ENCODE results near the gene LTA. TPM values are rescaled to one million over a fixed set of nuclear protein-coding genes. Genes with fewer than 3 reads are reported as not detected.

LTA gene
- total RNA-seq, 1 donor from 2014 or later = not detected

DNA sequence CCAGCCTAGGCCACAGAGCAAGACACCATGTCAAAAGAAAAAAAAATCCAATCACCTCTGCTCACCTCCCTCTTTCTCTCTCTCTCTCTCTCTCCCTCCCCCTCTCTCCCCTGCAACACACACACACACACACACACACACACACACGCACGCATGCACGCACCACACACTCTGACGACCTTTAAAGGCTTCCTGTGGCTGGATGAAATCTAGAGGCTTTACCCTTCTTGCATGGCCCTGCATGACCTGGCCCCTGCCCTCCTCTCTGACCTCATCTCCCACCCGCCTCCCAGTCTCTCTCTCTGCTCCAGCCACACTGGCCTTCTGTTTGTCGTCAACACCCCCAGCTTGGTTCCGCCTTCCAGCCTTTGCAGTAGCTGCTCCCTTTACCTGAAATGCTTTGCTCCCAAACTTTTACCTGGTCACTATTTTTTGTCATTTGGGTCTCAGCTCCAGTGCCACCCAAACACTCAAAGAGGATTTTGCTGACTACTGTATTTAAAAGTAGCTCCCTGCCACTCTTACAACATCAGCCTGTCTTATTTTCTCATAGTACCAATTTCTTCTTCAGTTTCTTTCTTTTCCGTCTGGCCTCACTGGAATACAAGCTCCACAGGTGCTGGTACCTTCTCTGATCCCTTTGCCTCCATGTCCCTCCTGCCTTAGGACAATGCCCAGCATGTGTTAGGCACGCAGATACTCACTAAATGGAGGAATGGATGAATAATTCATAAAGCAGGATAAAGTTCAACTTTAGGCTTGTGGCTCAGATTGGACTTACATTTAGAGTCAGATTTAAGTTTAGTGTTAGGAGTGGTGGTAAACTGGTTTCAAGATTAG is 4.3 kb upstream of the LTA start:
- H3K4me1 ChIP-seq (ENCODE audit: control insufficient read depth in 3 of 3, insufficient read depth in 3 of 3, low read length in 3 of 3) = no peaks in the 10 kb centered on the region
- H3K9ac ChIP-seq (ENCODE audit: low read depth in 1 of 3, low read length in 3 of 3) = no peak overlapping the region
- no peaks in the 10 kb centered on the region for H3K36me3 ChIP-seq (ENCODE audit: control insufficient read depth in 3 of 3, insufficient read depth in 3 of 3, low read length in 3 of 3)
- no peak overlapping the region for H3K4me3 ChIP-seq (ENCODE audit: low read length in 3 of 3)
- H3K27ac ChIP-seq (ENCODE audit: low read depth, low read length) = no peak overlapping the region
- H3K9me3 ChIP-seq (ENCODE audit: control insufficient read depth in 3 of 3, low read length in 3 of 3) = no peaks in the 10 kb centered on the region
- peaks cover 0 to 15% (median 5%) of the 10 kb centered on the region in 3 donors for H3K27me3 ChIP-seq (ENCODE audit: control insufficient read depth in 3 of 3, insufficient read depth in 3 of 3, low read length in 3 of 3)

DNA sequence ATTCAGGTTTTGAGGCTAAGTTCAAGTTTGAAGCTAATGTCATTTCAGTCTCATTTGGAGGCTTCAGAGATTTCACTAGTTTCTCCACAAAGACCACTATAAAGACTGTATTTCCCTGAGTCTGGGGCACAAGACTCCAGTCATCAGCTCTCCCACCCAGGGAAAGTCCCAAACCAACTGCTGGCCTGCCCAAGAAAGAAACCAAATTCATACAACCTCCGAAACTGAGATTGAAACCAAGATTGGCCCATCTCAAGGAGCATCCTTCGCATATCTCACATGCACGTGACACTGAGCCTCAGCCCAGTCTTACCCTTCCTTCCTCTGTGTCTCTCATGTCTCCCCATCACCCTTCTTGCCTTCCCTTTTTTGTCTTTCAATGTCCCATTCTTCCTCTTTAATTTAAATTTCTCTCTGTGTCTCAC is 3.5 kb upstream of the LTA start:
- Histone ChIP-seq H3K9ac (ENCODE audit: low read depth in 1 of 3, low read length in 3 of 3) (no peak overlapping the region), H3K4me3 (ENCODE audit: low read length in 3 of 3) (no peak overlapping the region), H3K36me3 (ENCODE audit: control insufficient read depth in 3 of 3, insufficient read depth in 3 of 3, low read length in 3 of 3) (no peaks in the 10 kb centered on the region), H3K9me3 (ENCODE audit: control insufficient read depth in 3 of 3, low read length in 3 of 3) (no peaks in the 10 kb centered on the region), H3K4me1 (ENCODE audit: control insufficient read depth in 3 of 3, insufficient read depth in 3 of 3, low read length in 3 of 3) (no peaks in the 10 kb centered on the region), H3K27ac (ENCODE audit: low read depth, low read length) (no peak overlapping the region), H3K27me3 (ENCODE audit: control insufficient read depth in 3 of 3, insufficient read depth in 3 of 3, low read length in 3 of 3) (peaks cover 0 to 15% (median 5%) of the 10 kb centered on the region in 3 donors)

DNA sequence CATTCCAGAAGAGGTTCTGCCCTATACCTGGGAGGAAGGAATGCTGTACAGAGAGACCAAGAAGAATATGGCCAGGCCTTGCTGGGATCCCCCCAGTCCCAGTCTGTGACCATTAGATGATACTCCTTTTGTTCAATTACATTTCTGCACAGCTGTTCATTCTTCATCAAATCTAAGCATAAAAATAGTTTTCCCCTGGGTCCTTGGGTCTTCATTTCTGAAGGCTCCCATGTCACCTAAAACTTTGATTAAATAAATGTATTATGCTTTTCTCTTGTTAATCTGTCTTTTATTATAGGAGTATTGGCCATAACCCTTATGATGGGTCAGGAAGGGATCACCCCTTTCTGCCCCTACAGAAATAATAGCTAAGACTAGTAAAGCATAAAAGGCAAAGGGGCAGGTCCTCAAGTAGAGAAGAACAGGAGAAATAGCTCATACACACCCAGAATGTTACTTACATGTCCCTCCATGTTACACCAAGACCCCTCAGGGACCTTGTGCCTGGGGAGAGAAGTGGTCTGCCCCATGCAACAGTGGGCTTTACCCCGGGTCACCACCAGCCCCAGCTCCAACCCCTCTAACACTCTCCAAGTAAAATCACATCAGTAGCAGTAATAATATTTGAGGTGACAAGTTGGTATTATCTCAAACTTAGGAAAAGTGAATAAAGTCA is 2.1 kb upstream of the LTA start:
- H3K9me3 ChIP-seq (ENCODE audit: control insufficient read depth in 3 of 3, low read length in 3 of 3) = no peaks in the 10 kb centered on the region
- no peak overlapping the region for H3K9ac ChIP-seq (ENCODE audit: low read depth in 1 of 3, low read length in 3 of 3)
- peaks cover 0 to 2% (median 0%) of the 10 kb centered on the region in 3 donors for H3K4me1 ChIP-seq (ENCODE audit: control insufficient read depth in 3 of 3, insufficient read depth in 3 of 3, low read length in 3 of 3)
- H3K27ac ChIP-seq (ENCODE audit: low read depth, low read length) = no peak overlapping the region
- H3K27me3 ChIP-seq (ENCODE audit: control insufficient read depth in 3 of 3, insufficient read depth in 3 of 3, low read length in 3 of 3) = peaks cover 0 to 15% (median 5%) of the 10 kb centered on the region in 3 donors
- H3K4me3 ChIP-seq (ENCODE audit: low read length in 3 of 3) = no peak overlapping the region
- H3K36me3 ChIP-seq (ENCODE audit: control insufficient read depth in 3 of 3, insufficient read depth in 3 of 3, low read length in 3 of 3) = no peaks in the 10 kb centered on the region

DNA sequence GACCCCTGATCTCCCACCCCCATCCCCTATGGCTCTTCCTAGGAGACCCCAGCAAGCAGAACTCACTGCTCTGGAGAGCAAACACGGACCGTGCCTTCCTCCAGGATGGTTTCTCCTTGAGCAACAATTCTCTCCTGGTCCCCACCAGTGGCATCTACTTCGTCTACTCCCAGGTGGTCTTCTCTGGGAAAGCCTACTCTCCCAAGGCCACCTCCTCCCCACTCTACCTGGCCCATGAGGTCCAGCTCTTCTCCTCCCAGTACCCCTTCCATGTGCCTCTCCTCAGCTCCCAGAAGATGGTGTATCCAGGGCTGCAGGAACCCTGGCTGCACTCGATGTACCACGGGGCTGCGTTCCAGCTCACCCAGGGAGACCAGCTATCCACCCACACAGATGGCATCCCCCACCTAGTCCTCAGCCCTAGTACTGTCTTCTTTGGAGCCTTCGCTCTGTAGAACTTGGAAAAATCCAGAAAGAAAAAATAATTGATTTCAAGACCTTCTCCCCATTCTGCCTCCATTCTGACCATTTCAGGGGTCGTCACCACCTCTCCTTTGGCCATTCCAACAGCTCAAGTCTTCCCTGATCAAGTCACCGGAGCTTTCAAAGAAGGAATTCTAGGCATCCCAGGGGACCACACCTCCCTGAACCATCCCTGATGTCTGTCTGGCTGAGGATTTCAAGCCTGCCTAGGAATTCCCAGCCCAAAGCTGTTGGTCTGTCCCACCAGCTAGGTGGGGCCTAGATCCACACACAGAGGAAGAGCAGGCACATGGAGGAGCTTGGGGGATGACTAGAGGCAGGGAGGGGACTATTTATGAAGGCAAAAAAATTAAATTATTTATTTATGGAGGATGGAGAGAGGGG is 1.4 kb downstream of the LTA start:
- Histone ChIP-seq H3K4me1 (ENCODE audit: control insufficient read depth in 3 of 3, insufficient read depth in 3 of 3, low read length in 3 of 3) (peaks cover 0 to 6% (median 5%) of the 10 kb centered on the region in 3 donors), H3K9ac (ENCODE audit: low read depth in 1 of 3, low read length in 3 of 3) (no peak overlapping the region), H3K36me3 (ENCODE audit: control insufficient read depth in 3 of 3, insufficient read depth in 3 of 3, low read length in 3 of 3) (no peaks in the 10 kb centered on the region), H3K9me3 (ENCODE audit: control insufficient read depth in 3 of 3, low read length in 3 of 3) (no peaks in the 10 kb centered on the region), H3K27ac (ENCODE audit: low read depth, low read length) (no peak overlapping the region), H3K27me3 (ENCODE audit: control insufficient read depth in 3 of 3, insufficient read depth in 3 of 3, low read length in 3 of 3) (peaks cover 0 to 4% (median 3%) of the 10 kb centered on the region in 3 donors), H3K4me3 (ENCODE audit: low read length in 3 of 3) (no peak overlapping the region)

DNA sequence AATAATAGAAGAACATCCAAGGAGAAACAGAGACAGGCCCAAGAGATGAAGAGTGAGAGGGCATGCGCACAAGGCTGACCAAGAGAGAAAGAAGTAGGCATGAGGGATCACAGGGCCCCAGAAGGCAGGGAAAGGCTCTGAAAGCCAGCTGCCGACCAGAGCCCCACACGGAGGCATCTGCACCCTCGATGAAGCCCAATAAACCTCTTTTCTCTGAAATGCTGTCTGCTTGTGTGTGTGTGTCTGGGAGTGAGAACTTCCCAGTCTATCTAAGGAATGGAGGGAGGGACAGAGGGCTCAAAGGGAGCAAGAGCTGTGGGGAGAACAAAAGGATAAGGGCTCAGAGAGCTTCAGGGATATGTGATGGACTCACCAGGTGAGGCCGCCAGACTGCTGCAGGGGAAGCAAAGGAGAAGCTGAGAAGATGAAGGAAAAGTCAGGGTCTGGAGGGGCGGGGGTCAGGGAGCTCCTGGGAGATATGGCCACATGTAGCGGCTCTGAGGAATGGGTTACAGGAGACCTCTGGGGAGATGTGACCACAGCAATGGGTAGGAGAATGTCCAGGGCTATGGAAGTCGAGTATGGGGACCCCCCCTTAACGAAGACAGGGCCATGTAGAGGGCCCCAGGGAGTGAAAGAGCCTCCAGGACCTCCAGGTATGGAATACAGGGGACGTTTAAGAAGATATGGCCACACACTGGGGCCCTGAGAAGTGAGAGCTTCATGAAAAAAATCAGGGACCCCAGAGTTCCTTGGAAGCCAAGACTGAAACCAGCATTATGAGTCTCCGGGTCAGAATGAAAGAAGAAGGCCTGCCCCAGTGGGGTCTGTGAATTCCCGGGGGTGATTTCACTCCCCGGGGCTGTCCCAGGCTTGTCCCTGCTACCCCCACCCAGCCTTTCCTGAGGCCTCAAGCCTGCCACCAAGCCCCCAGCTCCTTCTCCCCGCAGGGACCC is 2.3 kb downstream of the LTA start:
- peaks cover 0 to 6% (median 5%) of the 10 kb centered on the region in 3 donors for H3K4me1 ChIP-seq (ENCODE audit: control insufficient read depth in 3 of 3, insufficient read depth in 3 of 3, low read length in 3 of 3)
- H3K4me3 ChIP-seq (ENCODE audit: low read length in 3 of 3) = no peak overlapping the region
- no peak overlapping the region for H3K27ac ChIP-seq (ENCODE audit: low read depth, low read length)
- H3K36me3 ChIP-seq (ENCODE audit: control insufficient read depth in 3 of 3, insufficient read depth in 3 of 3, low read length in 3 of 3) = no peaks in the 10 kb centered on the region
- no peaks in the 10 kb centered on the region for H3K9me3 ChIP-seq (ENCODE audit: control insufficient read depth in 3 of 3, low read length in 3 of 3)
- peaks cover 0 to 3% (median 0%) of the 10 kb centered on the region in 3 donors for H3K27me3 ChIP-seq (ENCODE audit: control insufficient read depth in 3 of 3, insufficient read depth in 3 of 3, low read length in 3 of 3)
- no peak overlapping the region for H3K9ac ChIP-seq (ENCODE audit: low read depth in 1 of 3, low read length in 3 of 3)

DNA sequence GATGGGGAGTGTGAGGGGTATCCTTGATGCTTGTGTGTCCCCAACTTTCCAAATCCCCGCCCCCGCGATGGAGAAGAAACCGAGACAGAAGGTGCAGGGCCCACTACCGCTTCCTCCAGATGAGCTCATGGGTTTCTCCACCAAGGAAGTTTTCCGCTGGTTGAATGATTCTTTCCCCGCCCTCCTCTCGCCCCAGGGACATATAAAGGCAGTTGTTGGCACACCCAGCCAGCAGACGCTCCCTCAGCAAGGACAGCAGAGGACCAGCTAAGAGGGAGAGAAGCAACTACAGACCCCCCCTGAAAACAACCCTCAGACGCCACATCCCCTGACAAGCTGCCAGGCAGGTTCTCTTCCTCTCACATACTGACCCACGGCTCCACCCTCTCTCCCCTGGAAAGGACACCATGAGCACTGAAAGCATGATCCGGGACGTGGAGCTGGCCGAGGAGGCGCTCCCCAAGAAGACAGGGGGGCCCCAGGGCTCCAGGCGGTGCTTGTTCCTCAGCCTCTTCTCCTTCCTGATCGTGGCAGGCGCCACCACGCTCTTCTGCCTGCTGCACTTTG is 3.3 kb downstream of the LTA start, which contains the start of gene TNF:
Gene TNF, plus strand, starts transcription at position 231 of the 567 bp plus-strand sequence. Its CDS starts 177 bp downstream, at position 408.
- no peak within 1 kb of the TSS for H3K27ac ChIP-seq (ENCODE audit: low read depth, low read length)
- no peaks in the 10 kb centered on the region for H3K9me3 ChIP-seq (ENCODE audit: control insufficient read depth in 3 of 3, low read length in 3 of 3)
- no peaks in the 10 kb centered on the region for H3K36me3 ChIP-seq (ENCODE audit: control insufficient read depth in 3 of 3, insufficient read depth in 3 of 3, low read length in 3 of 3)
- peaks cover 1 to 6% (median 6%) of the 10 kb centered on the region in 3 donors for H3K4me1 ChIP-seq (ENCODE audit: control insufficient read depth in 3 of 3, insufficient read depth in 3 of 3, low read length in 3 of 3)
- peak within 1 kb of the TSS; percentile 2 to 64 (median 33) for H3K4me3 ChIP-seq (ENCODE audit: low read length in 3 of 3)
- peak within 1 kb of the TSS; percentile 42 to 62 (median 57) for H3K9ac ChIP-seq (ENCODE audit: low read depth in 1 of 3, low read length in 3 of 3)
- H3K27me3 ChIP-seq (ENCODE audit: control insufficient read depth in 3 of 3, insufficient read depth in 3 of 3, low read length in 3 of 3) = no peaks in the 10 kb centered on the region

DNA sequence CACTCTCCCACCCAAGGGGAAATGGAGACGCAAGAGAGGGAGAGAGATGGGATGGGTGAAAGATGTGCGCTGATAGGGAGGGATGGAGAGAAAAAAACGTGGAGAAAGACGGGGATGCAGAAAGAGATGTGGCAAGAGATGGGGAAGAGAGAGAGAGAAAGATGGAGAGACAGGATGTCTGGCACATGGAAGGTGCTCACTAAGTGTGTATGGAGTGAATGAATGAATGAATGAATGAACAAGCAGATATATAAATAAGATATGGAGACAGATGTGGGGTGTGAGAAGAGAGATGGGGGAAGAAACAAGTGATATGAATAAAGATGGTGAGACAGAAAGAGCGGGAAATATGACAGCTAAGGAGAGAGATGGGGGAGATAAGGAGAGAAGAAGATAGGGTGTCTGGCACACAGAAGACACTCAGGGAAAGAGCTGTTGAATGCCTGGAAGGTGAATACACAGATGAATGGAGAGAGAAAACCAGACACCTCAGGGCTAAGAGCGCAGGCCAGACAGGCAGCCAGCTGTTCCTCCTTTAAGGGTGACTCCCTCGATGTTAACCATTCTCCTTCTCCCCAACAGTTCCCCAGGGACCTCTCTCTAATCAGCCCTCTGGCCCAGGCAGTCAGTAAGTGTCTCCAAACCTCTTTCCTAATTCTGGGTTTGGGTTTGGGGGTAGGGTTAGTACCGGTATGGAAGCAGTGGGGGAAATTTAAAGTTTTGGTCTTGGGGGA is 4.0 kb downstream of the LTA start:
- H3K36me3 ChIP-seq (ENCODE audit: control insufficient read depth in 3 of 3, insufficient read depth in 3 of 3, low read length in 3 of 3) = no peaks in the 10 kb centered on the region
- H3K27me3 ChIP-seq (ENCODE audit: control insufficient read depth in 3 of 3, insufficient read depth in 3 of 3, low read length in 3 of 3) = no peaks in the 10 kb centered on the region
- H3K9me3 ChIP-seq (ENCODE audit: control insufficient read depth in 3 of 3, low read length in 3 of 3) = no peaks in the 10 kb centered on the region
- H3K27ac ChIP-seq (ENCODE audit: low read depth, low read length) = no peak overlapping the region
- peak overlapping the region in 1 of 3 donors; percentile 62 for H3K9ac ChIP-seq (ENCODE audit: low read depth in 1 of 3, low read length in 3 of 3)
- peaks cover 7 to 12% (median 10%) of the 10 kb centered on the region in 3 donors for H3K4me1 ChIP-seq (ENCODE audit: control insufficient read depth in 3 of 3, insufficient read depth in 3 of 3, low read length in 3 of 3)
- H3K4me3 ChIP-seq (ENCODE audit: low read length in 3 of 3) = peak overlapping the region in 2 of 3 donors; percentile 33 to 64

DNA sequence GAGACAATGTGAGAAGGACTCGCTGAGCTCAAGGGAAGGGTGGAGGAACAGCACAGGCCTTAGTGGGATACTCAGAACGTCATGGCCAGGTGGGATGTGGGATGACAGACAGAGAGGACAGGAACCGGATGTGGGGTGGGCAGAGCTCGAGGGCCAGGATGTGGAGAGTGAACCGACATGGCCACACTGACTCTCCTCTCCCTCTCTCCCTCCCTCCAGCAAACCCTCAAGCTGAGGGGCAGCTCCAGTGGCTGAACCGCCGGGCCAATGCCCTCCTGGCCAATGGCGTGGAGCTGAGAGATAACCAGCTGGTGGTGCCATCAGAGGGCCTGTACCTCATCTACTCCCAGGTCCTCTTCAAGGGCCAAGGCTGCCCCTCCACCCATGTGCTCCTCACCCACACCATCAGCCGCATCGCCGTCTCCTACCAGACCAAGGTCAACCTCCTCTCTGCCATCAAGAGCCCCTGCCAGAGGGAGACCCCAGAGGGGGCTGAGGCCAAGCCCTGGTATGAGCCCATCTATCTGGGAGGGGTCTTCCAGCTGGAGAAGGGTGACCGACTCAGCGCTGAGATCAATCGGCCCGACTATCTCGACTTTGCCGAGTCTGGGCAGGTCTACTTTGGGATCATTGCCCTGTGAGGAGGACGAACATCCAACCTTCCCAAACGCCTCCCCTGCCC is 4.9 kb downstream of the LTA start:
- Histone ChIP-seq H3K27ac (ENCODE audit: low read depth, low read length) (no peak overlapping the region), H3K9ac (ENCODE audit: low read depth in 1 of 3, low read length in 3 of 3) (no peak overlapping the region), H3K4me3 (ENCODE audit: low read length in 3 of 3) (no peak overlapping the region), H3K9me3 (ENCODE audit: control insufficient read depth in 3 of 3, low read length in 3 of 3) (no peaks in the 10 kb centered on the region), H3K27me3 (ENCODE audit: control insufficient read depth in 3 of 3, insufficient read depth in 3 of 3, low read length in 3 of 3) (no peaks in the 10 kb centered on the region), H3K4me1 (ENCODE audit: control insufficient read depth in 3 of 3, insufficient read depth in 3 of 3, low read length in 3 of 3) (peaks cover 17 to 21% (median 20%) of the 10 kb centered on the region in 3 donors), H3K36me3 (ENCODE audit: control insufficient read depth in 3 of 3, insufficient read depth in 3 of 3, low read length in 3 of 3) (no peaks in the 10 kb centered on the region)
